GM23248 (cell line): Measurements from ENCODE around the gene ADAMTS18. TPM values are rescaled to one million over a fixed set of nuclear protein-coding genes. Genes with fewer than 3 reads are reported as not detected.

Source experiments
- DNase-seq: peaks from one replicate; pipeline ENCODE4 v3.0.0-alpha.2; 2015
- H2AFZ ChIP-seq: fragments of 200-600 bp; sonication (generic); 2 replicates; pipeline ENCODE4 v1.6.1; 2016; ENCODE audit warnings: antibody characterized with exemption
- H3F3A ChIP-seq: fragments of 200-600 bp; sonication (generic); 2 replicates; pipeline ENCODE4 v1.6.1; 2016; ENCODE audit warnings: mild to moderate bottlenecking, antibody characterized with exemption, mixed run types; ENCODE audit not compliant: insufficient read depth
- H3K27ac ChIP-seq: fragments of 200-600 bp; sonication (generic); 2 replicates; pipeline ENCODE4 v1.5.1; 2016; ENCODE audit warnings: mild to moderate bottlenecking
- H3K27me3 ChIP-seq: fragments of 200-600 bp; sonication (generic); replicated peaks from 2 replicates; pipeline ENCODE4 v1.6.1; 2016; ENCODE audit warnings: mild to moderate bottlenecking; ENCODE audit not compliant: insufficient read depth
- H3K36me3 ChIP-seq: fragments of 200-600 bp; sonication (generic); 2 replicates; pipeline ENCODE4 v1.6.1; 2016; ENCODE audit warnings: low read depth, mild to moderate bottlenecking
- H3K4me1 ChIP-seq: fragments of 200-600 bp; sonication (generic); 2 replicates; pipeline ENCODE4 v1.6.1; 2016; ENCODE audit warnings: mild to moderate bottlenecking; ENCODE audit not compliant: insufficient read depth
- H3K4me2 ChIP-seq: fragments of 200-600 bp; sonication (generic); one replicate; pipeline ENCODE4 v1.6.1; 2016; ENCODE audit warnings: mild to moderate bottlenecking; ENCODE audit not compliant: unreplicated experiment
- H3K4me3 ChIP-seq: fragments of 200-600 bp; sonication (generic); 2 replicates; pipeline ENCODE4 v1.5.1; 2016; ENCODE audit warnings: mild to moderate bottlenecking
- H3K79me2 ChIP-seq: fragments of 200-600 bp; sonication (generic); 2 replicates; pipeline ENCODE4 v1.6.1; 2016; ENCODE audit warnings: mild to moderate bottlenecking; ENCODE audit not compliant: insufficient read depth
- H3K9ac ChIP-seq: fragments of 200-600 bp; sonication (generic); 2 replicates; pipeline ENCODE4 v1.6.1; 2016; ENCODE audit warnings: mild to moderate bottlenecking
- H3K9me2 ChIP-seq: fragments of 200-600 bp; sonication (generic); 2 replicates; pipeline ENCODE4 v1.6.1; 2016; ENCODE audit warnings: mixed run types, mild to moderate bottlenecking, moderate library complexity; ENCODE audit not compliant: insufficient read depth
- H3K9me3 ChIP-seq: fragments of 200-600 bp; sonication (generic); one replicate; pipeline ENCODE4 v1.6.1; 2017; ENCODE audit warnings: low read depth
- H4K20me1 ChIP-seq: fragments of 200-600 bp; sonication (generic); 2 replicates; pipeline ENCODE4 v1.6.0; 2016; ENCODE audit not compliant: insufficient read depth
- EZH2 ChIP-seq: fragments of 200-600 bp; sonication (generic); IDR thresholded peaks from 2 replicates; pipeline ENCODE4 v1.6.1; 2018; ENCODE audit warnings: antibody characterized with exemption, mild to moderate bottlenecking; ENCODE audit not compliant: insufficient read depth, poor library complexity, severe bottlenecking
- EZH2phosphoT487 ChIP-seq: fragments of 200-600 bp; sonication (generic); IDR thresholded peaks from 2 replicates; pipeline ENCODE4 v1.6.1; 2018; ENCODE audit warnings: antibody characterized with exemption, moderate library complexity, mild to moderate bottlenecking, low read depth; ENCODE audit not compliant: insufficient read depth
- WGBS, 2 experiments: methylation state at CpG; one replicate each; pipeline ENCODE4 v1.1.6; 2015 to 2017; ENCODE audit warnings: low lambda C conversion rate in 2 of 2, low coverage in 1 of 2; ENCODE audit errors: missing lambda C conversion rate in 2 of 2; 5-methylcytosine and 5-hydroxymethylcytosine counted together
- in situ Hi-C: fragments of 300-500 bp; cut with MboI; formaldehyde crosslinking; loops from 2 replicates; pipeline ENCODE4 v1.15.0; 2020
- polyA plus RNA-seq: library from polyadenylated mRNA; unstranded; fragments of >200 nt; fragmentation: Nextera tagmentation; extraction: Ambion mirVana; gene quantifications from 2 replicates; pipeline ENCODE4 v1.2.1, GENCODE V29; 2016
- total RNA-seq: library from RNA; depleted of rRNA; stranded (reverse); fragments of >200 nt; shearing (Covaris generic); gene quantifications from 2 replicates; pipeline ENCODE4 v1.2.3, GENCODE V29; 2014

ADAMTS18 gene
- total and polyA plus RNA-seq, 2 experiments from 2014 or later = not detected

DNA sequence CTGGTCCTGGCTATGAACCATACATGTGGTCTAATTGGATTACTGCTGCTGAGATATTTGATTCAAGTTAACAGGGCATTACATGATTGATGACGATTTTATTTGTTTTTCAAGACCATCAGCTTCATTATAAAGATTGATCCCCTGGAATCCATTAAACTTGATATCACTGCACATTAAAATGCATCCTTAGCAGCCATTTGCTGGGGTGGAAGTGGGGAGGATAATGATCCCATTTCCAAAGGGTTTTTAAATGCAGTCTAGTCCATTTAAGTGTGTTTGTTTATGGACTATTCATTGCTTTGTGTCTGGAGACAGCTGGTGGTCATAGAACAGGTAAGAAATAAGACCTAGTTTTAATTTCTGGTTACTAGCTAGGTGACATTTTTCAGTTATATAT, 40.9 kb downstream of the ADAMTS18 start:
- Histone ChIP-seq H3K79me2 (no peaks in the 10 kb centered on the region), H3K9ac (no peak overlapping the region), H3K27ac (no peak overlapping the region), H4K20me1 (no peaks in the 10 kb centered on the region), H2AFZ (no peak overlapping the region), H3K4me2 (no peak overlapping the region), H3F3A (no peaks in the 10 kb centered on the region), H3K36me3 (no peaks in the 10 kb centered on the region), H3K9me3 (no peaks in the 10 kb centered on the region), H3K27me3 (peaks cover 14% of the 10 kb centered on the region), H3K4me1 (no peaks in the 10 kb centered on the region), H3K9me2 (no peaks in the 10 kb centered on the region), H3K4me3 (no peak overlapping the region)
- WGBS, 2 experiments = 10 to 17% methylated on average over 1 of the region's 1 CpG
- in situ Hi-C loops = no loop called here
- no peak for DNase-seq
- TF ChIP-seq EZH2 (no peak), EZH2phosphoT487 (no peak)

- 73 to 83% methylated on average over 3 of the region's 3 CpGs for WGBS, 2 experiments
- Histone ChIP-seq H3K9ac (no peak overlapping the region), H3K79me2 (no peaks in the 10 kb centered on the region), H3K4me3 (no peak overlapping the region), H3K9me2 (no peaks in the 10 kb centered on the region), H3K4me2 (no peak overlapping the region), H3F3A (no peaks in the 10 kb centered on the region), H3K27me3 (peaks cover 9% of the 10 kb centered on the region; the same call in 1 of the 2 replicates), H4K20me1 (no peaks in the 10 kb centered on the region), H3K36me3 (no peaks in the 10 kb centered on the region), H2AFZ (no peak overlapping the region), H3K9me3 (no peaks in the 10 kb centered on the region), H3K27ac (no peak overlapping the region), H3K4me1 (no peaks in the 10 kb centered on the region)
- in situ Hi-C loops = no loop called here
- no peak for TF ChIP-seq EZH2phosphoT487
- no peak for TF ChIP-seq EZH2
- no peak for DNase-seq
Measured at GRCh38 chr16:77387815-77388209, 47.0 kb downstream of the ADAMTS18 start.

GRCh38 chr16:77386831-77387814, 47.7 kb downstream of the ADAMTS18 start:
- Histone ChIP-seq H3K9ac (no peak overlapping the region), H3K4me2 (no peak overlapping the region), H3K79me2 (no peaks in the 10 kb centered on the region), H3K4me1 (no peaks in the 10 kb centered on the region), H3K27ac (no peak overlapping the region), H3K27me3 (peaks cover 9% of the 10 kb centered on the region; the same call in 1 of the 2 replicates), H4K20me1 (no peaks in the 10 kb centered on the region), H3K4me3 (no peak overlapping the region), H2AFZ (no peak overlapping the region), H3K9me2 (no peaks in the 10 kb centered on the region), H3K36me3 (no peaks in the 10 kb centered on the region), H3F3A (no peaks in the 10 kb centered on the region), H3K9me3 (no peaks in the 10 kb centered on the region)
- 40 to 51% methylated on average over 9 of the region's 9 CpGs for WGBS, 2 experiments
- TF ChIP-seq EZH2 = no peak
- TF ChIP-seq EZH2phosphoT487 = no peak
- in situ Hi-C loops = no loop called here
- no peak for DNase-seq

DNA sequence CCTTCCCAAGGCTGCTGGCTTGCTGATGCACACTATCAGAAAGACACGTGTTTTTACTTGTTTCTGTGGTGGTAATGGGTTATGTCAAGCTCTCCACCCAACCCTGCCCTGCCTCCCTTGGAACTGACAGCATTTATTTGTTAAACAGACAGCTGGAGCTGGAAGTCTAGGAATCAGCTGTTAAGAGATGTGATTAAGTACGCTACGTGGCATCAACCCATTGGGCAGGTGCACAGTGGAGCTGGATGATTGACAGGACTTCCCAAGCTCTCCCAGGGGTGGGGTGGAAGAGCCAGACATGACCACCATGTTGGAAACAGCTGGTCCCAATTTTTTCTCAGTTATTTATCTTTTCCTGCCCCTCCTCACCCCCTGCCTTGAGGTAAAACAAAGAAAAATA, 49.4 kb downstream of the ADAMTS18 start:
- no peak for DNase-seq
- in situ Hi-C loops = no loop called here
- Histone ChIP-seq H3K4me1 (no peaks in the 10 kb centered on the region), H3K9ac (no peak overlapping the region), H3K27ac (no peak overlapping the region), H3K4me3 (no peak overlapping the region), H3K9me2 (no peaks in the 10 kb centered on the region), H3K4me2 (no peak overlapping the region), H3K36me3 (no peaks in the 10 kb centered on the region), H4K20me1 (no peaks in the 10 kb centered on the region), H3K9me3 (no peaks in the 10 kb centered on the region), H3F3A (no peaks in the 10 kb centered on the region), H3K27me3 (peaks cover 9% of the 10 kb centered on the region; the same call in 1 of the 2 replicates), H2AFZ (no peak overlapping the region), H3K79me2 (no peaks in the 10 kb centered on the region)
- TF ChIP-seq EZH2 = no peak
- no peak for TF ChIP-seq EZH2phosphoT487
- 5 to 14% methylated on average over 3 of the region's 3 CpGs for WGBS, 2 experiments
